Stimulated activated CD4-positive, alpha-beta T cell treated with anti-CD3 and anti-CD28 coated beads, Interleukin-4, amount 100 ng/mL, for 4 hours (primary cell): ENCODE results near the gene DNMBP.
"Not testable (repeated sequence)": the region's sequence is repeated elsewhere in the genome, so short reads cannot be mapped to it uniquely, and the experiment has no call there.

ENCODE experiments used
- DNase-seq, 2 experiments: peaks; one replicate each; pipeline ENCODE4 v3.0.0-alpha.2; 2020

Gene DNMBP

GRCh38 chr10:99943908-99944307 is 65.8 kb downstream of the DNMBP start:
- DNase-seq = no peak

- DNase-seq = no peak
Observed at GRCh38 chr10:99941942-99942820, 67.6 kb downstream of the DNMBP start.

DNA sequence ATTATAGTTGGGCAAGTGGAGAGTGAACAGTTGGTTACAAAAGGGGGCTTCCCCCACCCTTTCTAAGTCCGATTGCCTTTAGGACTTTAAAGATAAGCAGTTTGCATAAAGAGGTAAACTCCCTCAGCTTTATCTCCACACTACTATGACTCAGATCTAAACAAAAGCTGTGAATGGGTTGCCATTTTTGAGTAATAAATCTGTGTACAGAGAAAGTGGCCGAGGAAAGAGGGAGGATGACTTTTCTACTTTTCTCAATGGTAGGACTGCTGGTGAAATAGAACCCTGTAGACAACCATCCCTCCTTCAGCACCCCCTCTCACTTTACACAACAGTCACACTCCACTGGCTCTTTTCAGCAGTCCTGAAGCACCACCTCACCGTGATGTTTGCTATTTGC is 71.2 kb downstream of the DNMBP start:
- no peak for DNase-seq

DNA sequence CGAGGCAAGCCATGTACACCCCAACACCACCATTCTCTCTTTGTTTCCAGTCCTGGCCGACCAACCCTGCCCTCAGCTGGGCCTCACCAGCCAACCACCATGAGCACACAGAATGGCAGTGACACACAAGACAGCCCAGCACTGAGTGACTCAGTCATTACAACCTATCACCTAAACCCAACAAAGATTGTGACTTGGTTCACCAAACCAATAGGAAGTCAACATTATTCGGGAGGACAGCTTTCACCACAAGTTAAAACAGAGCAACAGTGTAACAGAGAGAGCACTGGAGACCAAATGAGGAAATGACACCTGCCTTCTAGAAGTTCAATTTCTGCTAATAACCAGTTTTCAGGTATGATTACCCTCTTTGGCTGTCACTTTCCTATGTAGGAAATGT is 72.1 kb downstream of the DNMBP start:
- no peak for DNase-seq

DNA sequence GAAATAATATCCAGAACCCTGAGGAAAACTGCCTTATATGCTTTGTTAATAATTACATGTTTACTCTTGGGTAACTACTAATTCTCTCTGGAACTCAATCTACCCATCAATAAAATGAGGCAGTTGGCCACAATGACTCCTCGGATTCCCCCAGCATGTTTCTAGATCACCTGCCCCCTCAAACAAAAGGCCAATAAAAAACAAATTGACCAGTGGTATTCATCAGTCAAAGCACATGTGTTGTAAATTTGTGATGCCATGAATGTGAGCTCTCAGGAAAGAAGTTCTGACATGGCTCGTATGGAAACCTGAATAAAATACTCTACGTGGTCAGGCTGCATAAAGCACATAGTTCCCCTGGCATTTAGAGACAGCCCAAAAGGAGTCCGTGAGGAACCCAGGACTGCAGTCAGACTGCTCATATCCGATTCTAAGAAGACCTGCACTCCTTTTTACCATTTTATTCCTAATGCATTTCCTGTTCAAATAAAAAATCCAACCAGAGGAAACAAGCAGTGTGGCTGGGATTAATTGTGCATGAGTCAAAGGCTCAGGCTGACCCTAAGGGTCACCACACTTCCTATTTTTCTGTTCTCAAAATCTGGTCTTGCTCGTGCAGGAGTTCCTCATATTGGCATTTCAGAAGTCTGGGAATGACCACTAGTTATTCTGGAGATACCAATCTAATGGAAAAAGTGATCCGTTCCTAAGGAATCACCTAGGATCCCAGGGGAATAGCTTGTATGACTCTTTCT is 77.4 kb downstream of the DNMBP start:
- DNase-seq = not testable (repeated sequence)

- DNase-seq = no peak
Observed at GRCh38 chr10:99930731-99931550, 78.8 kb downstream of the DNMBP start.

- no peak for DNase-seq
Observed at GRCh38 chr10:99929360-99929759, 80.4 kb downstream of the DNMBP start.

DNA sequence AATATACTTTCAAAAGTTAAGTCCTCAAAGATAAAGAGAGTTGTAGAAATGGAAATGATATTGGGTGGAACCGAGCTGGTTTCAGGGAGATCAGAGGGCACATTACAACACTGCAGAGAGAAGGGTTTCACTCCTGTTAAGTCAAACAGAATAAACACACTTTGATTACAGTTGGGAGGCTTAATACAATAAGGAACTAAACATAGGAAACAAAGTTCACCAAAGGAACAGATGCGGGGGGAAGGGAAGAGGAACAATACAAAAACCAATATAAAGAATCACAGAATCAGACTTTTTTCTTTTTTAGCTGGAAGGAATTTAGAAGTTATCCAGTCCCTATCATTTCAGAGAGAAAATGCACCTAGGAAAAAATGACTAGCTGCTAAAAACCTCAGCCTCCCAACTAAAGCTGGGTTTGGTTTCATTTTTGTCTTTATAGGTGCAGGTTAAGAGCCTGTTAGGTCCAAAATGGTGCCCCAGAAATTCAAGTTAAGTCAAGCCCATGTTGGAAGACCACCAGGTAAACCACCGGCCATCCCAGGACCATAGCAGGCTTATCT is 81.9 kb downstream of the DNMBP start:
- DNase-seq = no peak

DNA sequence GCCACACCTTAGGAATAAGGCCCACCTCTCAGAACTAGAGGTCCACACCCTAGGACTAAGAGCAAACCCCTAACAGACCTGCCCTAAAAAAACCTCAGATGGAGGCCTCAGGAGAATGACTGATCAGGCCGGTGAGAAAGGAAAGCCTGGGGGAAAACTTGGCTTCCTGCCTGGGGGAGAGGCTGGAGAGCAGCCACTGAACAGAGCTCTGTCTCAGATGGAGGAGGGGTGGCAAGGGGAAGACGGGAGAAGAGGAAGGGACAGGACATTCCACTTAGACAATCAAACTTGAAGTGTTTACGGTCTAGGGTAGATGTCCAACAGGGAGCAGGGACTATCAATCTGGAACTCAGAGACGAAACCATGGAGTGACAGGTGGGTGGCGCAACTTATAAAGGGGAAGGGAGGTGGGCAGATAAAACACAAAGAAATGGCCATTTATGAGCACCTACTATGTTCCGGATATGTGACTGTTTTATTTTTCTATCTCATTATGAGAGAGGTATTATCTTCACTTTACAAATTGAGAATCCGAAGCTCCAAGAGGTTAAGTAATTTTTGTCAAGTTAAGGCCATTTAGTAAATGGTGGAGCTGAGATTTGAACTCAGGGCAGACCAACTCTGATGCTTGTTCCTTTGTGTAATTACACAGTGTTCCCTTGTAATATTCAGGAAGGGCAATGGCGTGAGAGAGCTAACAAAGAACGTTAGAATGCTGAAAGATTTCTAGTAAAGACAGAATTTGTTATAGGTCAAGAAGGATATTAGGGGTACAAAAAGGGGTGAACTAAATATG is 82.6 kb downstream of the DNMBP start:
- no peak for DNase-seq

DNA sequence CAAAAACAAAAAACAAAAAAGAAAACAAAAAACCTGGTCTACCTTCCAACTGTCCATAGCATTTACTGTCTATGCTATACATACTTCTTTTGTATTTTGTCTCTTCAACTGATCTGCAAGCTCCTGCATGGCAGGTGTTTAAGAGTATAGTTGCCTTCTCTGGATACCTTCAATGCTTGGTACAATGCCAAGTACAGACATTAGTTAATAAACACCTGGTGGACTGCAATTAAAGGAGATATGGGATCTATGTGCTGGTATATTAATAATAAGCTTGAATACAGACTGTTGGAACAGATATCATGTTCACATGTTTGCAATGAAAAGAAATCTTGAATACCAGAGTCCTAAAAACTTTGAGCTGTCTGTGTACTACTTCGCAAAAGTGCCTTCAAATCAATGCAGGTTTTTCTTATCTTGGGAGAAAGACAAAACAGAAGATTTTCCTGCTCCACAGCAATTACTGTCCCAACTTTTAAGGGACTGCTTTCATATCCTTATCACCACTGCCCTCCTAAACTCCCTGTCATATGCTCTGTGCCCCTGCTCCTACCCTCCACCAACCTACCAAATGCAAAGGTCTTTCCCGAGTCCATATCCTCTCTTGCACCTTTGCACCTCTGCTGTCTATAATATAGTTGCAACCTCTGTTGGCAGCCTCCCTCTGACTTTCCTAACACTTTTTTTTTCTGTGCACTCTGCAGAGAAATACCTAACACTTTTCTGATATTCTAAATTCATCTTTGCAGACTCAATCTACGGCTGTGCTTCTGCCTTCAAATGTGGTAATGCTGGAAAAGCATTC is 85.1 kb downstream of the DNMBP start:
- DNase-seq = no peak

DNA sequence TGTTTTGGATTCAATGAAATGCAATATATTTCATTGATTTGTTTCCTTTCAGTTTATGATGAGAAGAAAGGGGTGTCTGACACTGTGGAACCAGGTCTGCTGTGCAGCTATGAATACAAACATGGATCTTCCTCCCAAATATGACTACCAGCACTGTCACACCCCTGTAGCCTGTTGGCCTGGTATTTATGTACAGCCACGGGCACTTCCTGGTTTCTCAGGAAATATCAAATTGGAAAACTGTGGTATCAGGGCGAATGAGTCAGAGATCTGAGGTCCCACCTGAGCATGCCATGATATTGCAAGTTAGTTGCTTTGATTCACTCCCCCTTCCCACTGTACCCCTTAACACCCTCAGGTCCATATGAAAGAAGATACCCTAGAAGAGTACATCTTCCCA is 87.8 kb downstream of the DNMBP start:
- DNase-seq = no peak

- no peak for DNase-seq
Observed at GRCh38 chr10:99920901-99921300, 88.8 kb downstream of the DNMBP start.

GRCh38 chr10:99920486-99920885 is 89.3 kb downstream of the DNMBP start:
- DNase-seq = no peak

GRCh38 chr10:99917963-99918825 is 91.6 kb downstream of the DNMBP start:
- no peak for DNase-seq

- DNase-seq = no peak
Observed at GRCh38 chr10:99916776-99917175, 93.0 kb downstream of the DNMBP start.

DNA sequence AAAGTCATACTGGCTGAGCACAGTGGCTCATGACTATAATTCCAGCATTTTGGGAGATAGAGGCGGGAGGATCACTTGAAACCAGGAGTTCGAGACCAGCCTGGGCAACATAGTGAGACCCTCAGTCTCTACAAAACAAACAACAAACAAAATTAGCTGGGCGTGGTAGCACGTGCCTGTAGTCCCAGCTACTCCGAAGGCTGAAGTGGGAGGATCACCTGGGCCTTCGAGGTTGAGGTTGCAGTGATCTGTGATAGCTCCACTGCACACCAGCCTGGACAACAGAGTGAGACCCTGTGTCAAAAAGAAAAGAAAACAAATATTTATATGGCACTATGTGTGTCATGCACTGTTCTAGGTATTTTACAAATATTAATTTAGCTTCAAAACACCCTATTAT is 94.3 kb downstream of the DNMBP start:
- no peak for DNase-seq

DNA sequence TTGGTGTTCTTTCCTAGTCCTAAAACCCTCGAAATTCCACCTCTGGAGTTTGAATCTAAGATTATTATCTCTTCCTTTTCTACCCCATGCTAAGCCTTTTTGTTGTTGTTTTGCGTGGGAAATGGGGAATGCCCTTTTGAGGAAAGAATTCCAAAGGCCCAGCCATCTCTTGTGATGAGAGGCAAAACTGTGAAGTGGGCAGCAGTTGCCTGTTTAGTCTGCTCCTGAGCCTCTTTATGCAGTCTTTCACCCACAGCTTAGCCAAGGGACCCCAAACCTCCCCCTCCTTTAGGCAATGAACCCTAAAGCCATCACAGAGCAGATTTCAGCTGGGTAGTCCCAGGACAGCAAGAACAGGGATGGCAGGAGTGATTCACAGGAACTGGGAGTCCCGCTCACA is 95.5 kb downstream of the DNMBP start:
- DNase-seq = no peak

DNA sequence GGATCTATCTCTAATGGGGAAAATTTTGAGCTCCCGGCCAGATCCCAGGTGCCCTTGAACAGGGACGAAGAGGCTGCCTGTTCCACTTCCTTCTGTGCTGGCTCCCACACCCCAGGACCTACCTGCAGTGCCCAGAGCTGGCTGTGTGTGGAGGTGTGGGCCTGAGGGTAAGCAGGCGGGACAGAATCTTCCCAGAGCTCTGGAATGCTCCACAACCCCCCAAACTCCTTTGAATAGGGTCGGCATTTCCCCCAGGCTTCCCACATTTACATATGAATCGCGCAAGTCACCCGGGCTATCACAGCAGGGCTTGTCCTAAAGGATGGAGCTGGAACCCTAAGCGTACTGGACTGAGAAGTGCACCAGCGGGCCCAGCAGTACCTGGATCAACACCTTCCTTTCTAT is 95.9 kb downstream of the DNMBP start:
- no peak for DNase-seq

DNA sequence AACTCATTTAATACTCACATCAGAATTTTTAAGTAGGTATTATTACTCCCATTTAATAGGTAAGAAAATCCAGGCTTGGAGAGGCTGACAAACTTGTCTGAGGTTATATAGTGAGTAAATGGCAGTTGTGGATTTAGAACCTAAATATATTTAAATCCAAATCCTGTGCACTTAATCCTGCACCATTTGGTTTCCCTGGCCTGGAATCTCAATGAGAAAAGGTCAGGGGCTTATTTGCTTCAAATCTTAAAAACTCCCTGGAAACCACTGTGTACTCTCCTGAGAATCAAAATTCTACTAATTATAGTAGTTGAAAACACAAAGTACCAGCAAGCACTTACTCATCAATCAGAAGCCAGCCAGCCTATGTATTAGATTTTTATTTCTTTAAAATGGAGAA is 97.7 kb downstream of the DNMBP start:
- DNase-seq = no peak

GRCh38 chr10:99908512-99908911 is 101.2 kb downstream of the DNMBP start:
- DNase-seq = no peak
